Measurements from ENCODE around the gene FGF2. TPM values are rescaled to one million over a fixed set of nuclear protein-coding genes. Genes with fewer than 3 reads are reported as not detected.
A peak's percentile ranks its signal among the peaks of the same experiment; 100 is the strongest.

Gene FGF2
- total RNA-seq, 3 donors from 2014 or later = 1.3 to 45.0 (median 2.4) TPM

GRCh38 chr4:122796801-122797404 lies 29.7 kb upstream of the FGF2 start:
- TF ChIP-seq, protein P1, sequence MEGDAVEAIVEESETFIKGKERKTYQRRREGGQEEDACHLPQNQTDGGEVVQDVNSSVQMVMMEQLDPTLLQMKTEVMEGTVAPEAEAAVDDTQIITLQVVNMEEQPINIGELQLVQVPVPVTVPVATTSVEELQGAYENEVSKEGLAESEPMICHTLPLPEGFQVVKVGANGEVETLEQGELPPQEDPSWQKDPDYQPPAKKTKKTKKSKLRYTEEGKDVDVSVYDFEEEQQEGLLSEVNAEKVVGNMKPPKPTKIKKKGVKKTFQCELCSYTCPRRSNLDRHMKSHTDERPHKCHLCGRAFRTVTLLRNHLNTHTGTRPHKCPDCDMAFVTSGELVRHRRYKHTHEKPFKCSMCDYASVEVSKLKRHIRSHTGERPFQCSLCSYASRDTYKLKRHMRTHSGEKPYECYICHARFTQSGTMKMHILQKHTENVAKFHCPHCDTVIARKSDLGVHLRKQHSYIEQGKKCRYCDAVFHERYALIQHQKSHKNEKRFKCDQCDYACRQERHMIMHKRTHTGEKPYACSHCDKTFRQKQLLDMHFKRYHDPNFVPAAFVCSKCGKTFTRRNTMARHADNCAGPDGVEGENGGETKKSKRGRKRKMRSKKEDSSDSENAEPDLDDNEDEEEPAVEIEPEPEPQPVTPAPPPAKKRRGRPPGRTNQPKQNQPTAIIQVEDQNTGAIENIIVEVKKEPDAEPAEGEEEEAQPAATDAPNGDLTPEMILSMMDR (IDR thresholded peaks at IDR 0.05) = no peak
- intact Hi-C loops (cut with DNase I, micrococcal nuclease) = no loop called here
- Histone ChIP-seq H3K4me1 (ENCODE audit: low read depth) (peaks cover 5% of the 10 kb centered on the region), H3K4me3 (no peak overlapping the region), H3K9me3 (no peaks in the 10 kb centered on the region), H3K36me3 (ENCODE audit: low read depth) (no peaks in the 10 kb centered on the region)
- no peak for ATAC-seq
- no peak for DNase-seq

- H3K36me3 ChIP-seq (ENCODE audit: low read depth) = no peaks in the 10 kb centered on the region
- peaks cover 5% of the 10 kb centered on the region for H3K4me1 ChIP-seq (ENCODE audit: low read depth)
- TF ChIP-seq, protein P1 (IDR thresholded peaks at IDR 0.05) = no peak
- DNase-seq = no peak
- no peak for ATAC-seq
- intact Hi-C loops (cut with DNase I, micrococcal nuclease) = no loop called here
- no peak overlapping the region for H3K4me3 ChIP-seq
- no peaks in the 10 kb centered on the region for H3K9me3 ChIP-seq
Measured at GRCh38 chr4:122797405-122798094, 29.1 kb upstream of the FGF2 start.

GRCh38 chr4:122798101-122798500 lies 28.5 kb upstream of the FGF2 start:
- Histone ChIP-seq H3K4me3 (no peak overlapping the region), H3K9me3 (no peaks in the 10 kb centered on the region), H3K36me3 (ENCODE audit: low read depth) (no peaks in the 10 kb centered on the region), H3K4me1 (ENCODE audit: low read depth) (peaks cover 5% of the 10 kb centered on the region)
- ATAC-seq (peak; percentile 78), DNase-seq (peak in 1 of 3 donors; percentile 23)
- intact Hi-C loops (cut with DNase I, micrococcal nuclease) = no loop called here
- TF ChIP-seq, protein P1 (IDR thresholded peaks at IDR 0.05) = no peak

GRCh38 chr4:122798917-122799316 lies 27.7 kb upstream of the FGF2 start:
- TF ChIP-seq, protein P1 (IDR thresholded peaks at IDR 0.05) = no peak
- ATAC-seq (no peak), DNase-seq (no peak)
- Histone ChIP-seq H3K4me3 (no peak overlapping the region), H3K36me3 (ENCODE audit: low read depth) (no peaks in the 10 kb centered on the region), H3K9me3 (no peaks in the 10 kb centered on the region), H3K4me1 (ENCODE audit: low read depth) (peaks cover 5% of the 10 kb centered on the region)
- intact Hi-C loops (cut with DNase I, micrococcal nuclease) = no loop called here

- intact Hi-C loops (cut with DNase I, micrococcal nuclease) = no loop called here
- TF ChIP-seq, protein P1 (IDR thresholded peaks at IDR 0.05) = no peak
- DNase-seq (no peak), ATAC-seq (no peak)
- no peaks in the 10 kb centered on the region for H3K36me3 ChIP-seq (ENCODE audit: low read depth)
- no peak overlapping the region for H3K4me3 ChIP-seq
- H3K4me1 ChIP-seq (ENCODE audit: low read depth) = no peaks in the 10 kb centered on the region
- H3K9me3 ChIP-seq = no peaks in the 10 kb centered on the region
Measured at GRCh38 chr4:122803788-122804208, 22.8 kb upstream of the FGF2 start.

Data from mucosa of descending colon (tissue), 3 donors.